Colon (tissue), 2 donors: ENCODE measurements around the gene FAM3A.

Source experiments
- FAIRE-seq: peaks from 2 replicates; lab custom pipeline; 2012; peaks lifted over from hg19 to GRCh38; lab: Jason Lieb, UNC
- donor health status: control.
- donor health status: control.

The FAM3A gene

GRCh38 chrX:154458954-154459778 lies 56.9 kb downstream of the FAM3A start:
- FAIRE-seq = no peak

DNA sequence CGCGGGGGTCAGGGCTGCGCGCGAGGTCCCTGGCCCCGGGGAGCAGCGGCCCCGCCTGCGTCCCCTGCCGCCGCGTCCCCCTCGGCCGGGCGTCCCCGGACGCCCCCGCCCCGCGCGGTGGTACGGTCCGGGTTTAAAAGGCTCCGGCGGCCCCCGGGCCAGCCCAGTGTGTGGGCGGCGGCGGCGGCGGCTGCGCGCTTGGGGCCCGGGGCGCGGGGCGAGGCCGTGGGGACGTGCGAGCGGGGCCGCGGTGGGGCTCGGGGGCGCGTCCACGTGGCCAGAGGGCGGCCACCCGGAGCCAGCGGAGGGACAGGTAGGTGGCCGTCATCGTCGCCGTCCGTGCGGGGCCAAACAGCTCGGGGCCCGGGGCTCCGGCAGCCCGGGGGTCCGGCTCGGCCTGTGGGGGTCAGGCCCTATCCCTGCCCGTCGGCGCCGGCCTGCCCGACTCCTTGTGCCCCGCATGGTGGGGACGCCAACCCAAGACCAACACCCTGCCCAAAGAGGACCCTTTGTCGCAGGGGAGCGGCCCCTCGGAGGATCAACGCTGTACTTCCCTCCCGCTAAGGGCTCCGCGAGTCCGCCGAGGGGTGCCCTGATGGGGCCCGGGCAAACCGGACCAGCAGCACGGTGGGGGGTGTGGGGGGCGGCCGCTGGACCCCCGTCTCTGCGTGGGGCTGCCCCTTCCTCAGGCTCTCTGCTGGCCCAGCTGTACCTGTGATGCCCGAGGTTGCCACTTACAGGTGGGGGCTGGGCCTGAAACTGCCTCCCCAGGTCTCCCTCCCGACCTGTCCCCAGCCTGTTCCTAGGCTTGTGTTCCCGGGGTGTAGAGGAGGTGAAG lies 57.7 kb downstream of the FAM3A start, which contains the start of gene PLXNA3:
TSS of gene PLXNA3 (plus strand) at position 166 of the 838 bp plus-strand sequence. CDS start 1,903 bp downstream, outside the sequence.
- no peak for FAIRE-seq

DNA sequence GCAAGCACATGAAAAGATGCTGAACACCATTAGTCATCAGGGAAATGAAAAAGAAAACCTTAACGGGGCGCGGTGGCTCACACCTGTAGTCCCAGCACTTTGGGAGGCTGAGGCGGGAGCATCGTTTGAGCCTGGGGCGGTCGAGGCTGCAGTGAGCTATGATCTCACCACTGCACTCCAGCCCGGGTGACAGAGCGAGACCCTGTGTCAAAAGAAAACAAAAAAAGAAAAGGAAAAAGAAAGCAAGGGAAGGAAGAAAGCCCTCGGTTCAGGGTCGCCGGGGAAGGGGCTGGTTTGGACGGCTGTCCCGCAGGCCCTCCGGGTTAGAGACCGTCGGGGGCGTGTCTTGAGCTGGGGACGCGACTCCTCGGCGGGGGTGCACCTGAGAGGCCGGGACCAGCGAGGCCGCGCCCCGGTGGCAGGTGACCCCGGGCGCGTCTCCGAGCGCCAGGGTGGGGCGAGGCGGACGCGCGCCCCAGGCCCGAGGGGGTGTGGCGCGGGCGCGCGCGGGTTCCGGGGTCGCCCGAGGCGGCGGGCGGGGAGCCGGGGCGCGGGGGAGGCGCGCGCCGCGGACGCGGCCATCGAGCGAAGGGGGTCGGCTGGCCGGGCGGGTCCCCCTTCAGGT lies 58.4 kb downstream of the FAM3A start:
- FAIRE-seq = no peak
